Skeletal muscle cell (primary cell): ENCODE results near the gene CDC42SE2.
A peak's percentile ranks its signal among the peaks of the same experiment; 100 is the strongest.

ENCODE experiments used
- DNase-seq: peaks from one replicate; pipeline ENCODE4 v3.0.0-alpha.2; 2010; ENCODE audit warnings: low read depth
- H3K4me3 ChIP-seq: 2 replicates; pipeline ENCODE4 v1.5.1; 2011; ENCODE audit warnings: low read depth, mild to moderate bottlenecking, control low read depth, low read length, moderate library complexity

Gene CDC42SE2

GRCh38 chr5:131406076-131406475 is 142.2 kb downstream of the CDC42SE2 start:
- H3K4me3 ChIP-seq, result no peak overlapping the region
- no peak for DNase-seq

- no peak for DNase-seq
- H3K4me3 ChIP-seq, result no peak overlapping the region
Measured at GRCh38 chr5:131406975-131407638, 143.3 kb downstream of the CDC42SE2 start.

DNA sequence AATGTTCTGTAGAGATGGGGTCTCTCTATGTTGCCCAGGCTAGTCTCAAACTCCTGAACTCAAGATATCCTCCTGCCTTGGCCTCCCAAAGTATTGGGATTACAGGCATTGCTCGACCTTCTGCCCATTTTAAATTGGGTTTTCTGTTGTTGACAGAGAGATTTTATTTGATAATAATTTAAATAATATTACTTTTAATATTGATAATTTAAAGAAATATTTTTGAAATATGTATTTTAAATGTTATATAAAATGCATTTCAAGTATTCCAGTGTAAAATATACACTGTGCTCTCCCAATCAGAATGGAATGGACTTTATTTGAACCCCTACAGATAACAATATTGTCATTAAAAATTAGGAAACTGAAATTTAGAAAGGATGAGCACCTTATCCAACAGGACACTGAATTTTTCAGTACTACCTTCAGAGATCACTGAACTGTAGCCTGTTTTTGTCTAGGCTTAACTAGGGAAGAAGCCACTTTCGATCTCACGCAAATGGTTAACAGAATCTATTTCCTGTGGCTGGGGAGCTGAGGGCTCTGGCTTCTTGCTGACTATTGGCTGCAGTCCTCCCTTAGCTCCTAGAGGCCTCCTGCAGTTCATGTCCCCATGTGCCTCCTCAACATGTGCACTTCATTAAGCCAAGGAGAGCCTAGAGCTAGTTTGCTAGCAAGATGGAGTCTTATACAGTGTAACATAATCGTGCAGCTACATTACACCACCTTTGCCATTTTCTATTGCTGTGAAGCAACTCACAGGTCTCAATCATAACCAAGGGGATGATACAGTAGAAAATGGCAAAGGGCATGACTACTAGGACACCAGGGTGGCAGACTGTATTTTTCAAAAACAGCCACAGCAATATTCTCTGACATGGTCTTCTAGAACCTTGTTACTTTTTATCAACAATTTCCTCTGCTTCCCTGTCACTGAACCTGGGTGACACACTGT is 150.0 kb downstream of the CDC42SE2 start:
- H3K4me3 ChIP-seq, result no peak overlapping the region
- DNase-seq, result no peak

DNA sequence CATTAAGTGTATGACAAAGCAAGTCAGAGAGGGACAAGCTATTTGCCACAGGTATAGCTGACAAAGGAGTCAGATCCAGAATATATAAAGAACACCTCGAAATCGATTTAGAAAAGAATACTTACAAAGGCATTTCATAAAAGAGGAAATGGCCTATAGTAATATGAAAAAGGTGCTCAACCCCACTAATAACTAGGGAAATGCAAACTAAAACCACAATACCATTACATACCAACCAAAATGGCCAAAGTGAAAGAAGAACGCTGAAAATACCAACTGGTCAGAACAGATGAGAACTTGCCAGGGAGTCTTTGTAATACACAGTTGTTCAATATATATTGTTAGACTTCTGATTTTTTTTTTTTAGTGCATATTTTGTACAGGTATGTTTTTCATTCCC is 152.9 kb downstream of the CDC42SE2 start:
- H3K4me3 ChIP-seq, result no peak overlapping the region
- no peak for DNase-seq

GRCh38 chr5:131417240-131417869 is 153.5 kb downstream of the CDC42SE2 start:
- peak; percentile 25 for DNase-seq
- no peak overlapping the region for H3K4me3 ChIP-seq

DNA sequence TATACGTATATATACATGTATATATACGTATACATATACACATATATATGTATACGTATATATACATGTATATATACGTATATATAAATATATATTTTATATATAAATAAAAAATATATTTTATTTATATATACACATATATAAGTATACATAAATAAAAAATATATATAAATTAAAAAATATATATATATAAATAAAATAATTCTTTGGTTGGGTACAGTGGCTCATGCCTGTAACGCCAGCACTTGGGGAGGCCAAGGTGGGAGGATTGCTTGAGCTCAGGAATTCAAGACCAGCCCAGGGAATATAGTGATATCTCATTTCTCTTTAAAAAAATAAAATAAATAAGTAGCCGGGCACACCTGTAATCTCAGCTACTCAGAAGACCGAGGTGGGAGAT is 155.0 kb downstream of the CDC42SE2 start:
- DNase-seq, result no peak
- H3K4me3 ChIP-seq, result no peak overlapping the region

- H3K4me3 ChIP-seq, result no peak overlapping the region
- no peak for DNase-seq
Measured at GRCh38 chr5:131419877-131420276, 156.0 kb downstream of the CDC42SE2 start.

GRCh38 chr5:131423056-131423455 is 159.2 kb downstream of the CDC42SE2 start:
- DNase-seq, result peak; percentile 4
- H3K4me3 ChIP-seq, result no peak overlapping the region

DNA sequence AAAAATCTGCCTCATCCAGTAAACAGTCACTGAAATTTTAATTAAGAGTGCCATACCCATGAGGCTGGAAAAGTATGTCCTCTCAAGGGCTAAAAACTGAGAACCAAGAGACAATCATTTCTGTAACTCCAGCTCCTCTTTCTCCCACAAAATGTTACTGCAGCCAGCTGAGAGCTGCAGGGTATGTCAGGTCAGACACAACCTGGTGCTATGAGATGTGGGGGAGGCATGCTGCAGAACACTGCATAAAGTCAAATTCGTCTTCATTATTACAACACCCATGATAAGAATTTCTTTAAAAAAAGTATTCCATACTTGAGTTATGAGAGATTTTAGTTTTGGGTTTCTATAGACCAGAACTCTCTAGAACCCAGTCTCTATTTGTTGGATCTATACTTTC is 162.2 kb downstream of the CDC42SE2 start:
- no peak for DNase-seq
- H3K4me3 ChIP-seq, result no peak overlapping the region

DNA sequence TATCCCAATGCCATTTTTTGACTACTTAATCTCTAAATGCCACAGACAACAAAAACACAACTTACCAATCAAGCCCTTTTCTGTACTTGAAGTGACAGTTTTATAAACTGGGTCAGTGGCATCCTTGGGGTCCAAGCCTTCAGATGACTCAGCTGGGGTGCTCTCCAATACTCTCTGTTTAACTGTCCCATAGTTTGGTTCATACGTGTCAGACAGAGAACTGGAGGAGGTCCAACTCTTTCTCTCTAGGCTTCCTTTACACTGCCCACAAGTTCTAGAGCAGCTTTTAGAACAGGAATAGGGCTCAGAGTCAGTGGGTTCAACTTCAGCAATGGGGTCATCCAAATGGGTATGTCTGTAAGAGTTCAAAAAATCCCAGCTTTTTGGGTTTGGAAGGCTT is 166.9 kb downstream of the CDC42SE2 start:
- H3K4me3 ChIP-seq, result no peak overlapping the region
- DNase-seq, result no peak

- no peak for DNase-seq
- no peak overlapping the region for H3K4me3 ChIP-seq
Measured at GRCh38 chr5:131431794-131432193, 167.9 kb downstream of the CDC42SE2 start.

GRCh38 chr5:131433109-131433508 is 169.3 kb downstream of the CDC42SE2 start:
- no peak for DNase-seq
- no peak overlapping the region for H3K4me3 ChIP-seq

- DNase-seq, result no peak
- no peak overlapping the region for H3K4me3 ChIP-seq
Measured at GRCh38 chr5:131436081-131436480, 172.2 kb downstream of the CDC42SE2 start.

DNA sequence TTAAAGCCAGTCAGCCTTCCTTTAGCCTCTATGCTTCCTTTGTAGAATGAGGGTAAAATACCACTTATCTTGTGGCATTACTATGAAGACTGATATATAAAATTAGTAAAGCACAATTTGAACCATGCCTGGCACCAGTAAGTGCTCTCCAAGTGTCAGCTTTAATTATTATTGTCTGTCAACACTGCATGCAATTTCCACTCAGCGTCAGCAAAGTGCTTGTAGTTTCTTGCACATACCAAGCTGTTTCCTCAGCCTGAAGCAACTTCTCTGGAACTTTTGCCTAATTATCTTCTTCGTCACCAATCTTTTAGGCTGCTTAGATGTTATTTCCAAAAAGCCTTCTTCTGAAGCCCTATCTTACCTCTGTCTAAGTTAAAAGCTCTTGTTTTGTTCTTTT is 177.3 kb downstream of the CDC42SE2 start:
- no peak for DNase-seq
- H3K4me3 ChIP-seq, result no peak overlapping the region
